MM.1S (cell line): ENCODE data around the gene DEPDC7.

Source experiments
- EZH2 ChIP-seq: fragments of 300-600 bp; sonication (generic); optimal IDR thresholded peaks from 2 replicates; pipeline ENCODE3; 2017; ENCODE audit warnings: low read depth, mild to moderate bottlenecking, antibody characterized with exemption, low read length, mixed read lengths
- EZH2phosphoT487 ChIP-seq: fragments of 300-600 bp; sonication (generic); IDR thresholded peaks from 2 replicates; pipeline ENCODE4 v1.6.1; 2018; ENCODE audit warnings: antibody characterized with exemption, low read length
- TF ChIP-seq, protein P1 (sequence below): fragments of 300-600 bp; sonication (generic); IDR thresholded peaks from 2 replicates; pipeline ENCODE4 v1.5.1; 2016; ENCODE audit warnings: antibody characterized with exemption, low read length, mixed read lengths

DNA sequence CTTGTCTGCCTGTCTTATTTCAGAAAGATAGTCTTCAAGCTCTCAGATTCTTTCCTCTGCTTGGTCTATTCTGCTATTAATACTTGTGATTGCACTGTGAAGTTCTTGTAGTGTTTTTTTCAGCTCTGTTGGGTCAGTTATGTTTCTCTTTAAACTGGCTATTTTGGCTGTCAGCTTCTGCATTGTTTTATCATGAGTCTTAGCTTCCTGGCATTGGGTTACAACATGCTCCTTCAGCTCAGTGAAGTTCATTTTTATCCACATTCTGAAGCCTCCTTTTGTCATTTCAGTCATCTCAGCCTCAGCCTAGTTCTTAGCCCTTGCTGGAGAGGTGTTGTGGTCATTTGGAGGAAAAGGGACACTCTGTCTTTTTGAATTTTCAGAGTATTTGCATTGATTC is 15.5 kb upstream of the DEPDC7 start:
- TF ChIP-seq, protein P1, sequence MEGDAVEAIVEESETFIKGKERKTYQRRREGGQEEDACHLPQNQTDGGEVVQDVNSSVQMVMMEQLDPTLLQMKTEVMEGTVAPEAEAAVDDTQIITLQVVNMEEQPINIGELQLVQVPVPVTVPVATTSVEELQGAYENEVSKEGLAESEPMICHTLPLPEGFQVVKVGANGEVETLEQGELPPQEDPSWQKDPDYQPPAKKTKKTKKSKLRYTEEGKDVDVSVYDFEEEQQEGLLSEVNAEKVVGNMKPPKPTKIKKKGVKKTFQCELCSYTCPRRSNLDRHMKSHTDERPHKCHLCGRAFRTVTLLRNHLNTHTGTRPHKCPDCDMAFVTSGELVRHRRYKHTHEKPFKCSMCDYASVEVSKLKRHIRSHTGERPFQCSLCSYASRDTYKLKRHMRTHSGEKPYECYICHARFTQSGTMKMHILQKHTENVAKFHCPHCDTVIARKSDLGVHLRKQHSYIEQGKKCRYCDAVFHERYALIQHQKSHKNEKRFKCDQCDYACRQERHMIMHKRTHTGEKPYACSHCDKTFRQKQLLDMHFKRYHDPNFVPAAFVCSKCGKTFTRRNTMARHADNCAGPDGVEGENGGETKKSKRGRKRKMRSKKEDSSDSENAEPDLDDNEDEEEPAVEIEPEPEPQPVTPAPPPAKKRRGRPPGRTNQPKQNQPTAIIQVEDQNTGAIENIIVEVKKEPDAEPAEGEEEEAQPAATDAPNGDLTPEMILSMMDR: no peak
- TF ChIP-seq EZH2 (no peak), EZH2phosphoT487 (no peak)
